ENCODE measurements around the gene LMBRD1. TPM values are rescaled to one million over a fixed set of nuclear protein-coding genes. Genes with fewer than 3 reads are reported as not detected.
A peak's percentile ranks its signal among the peaks of the same experiment; 100 is the strongest.

The LMBRD1 gene
- total and polyA plus RNA-seq, 10 donors, result 27.2 to 76.6 (median 52.0) TPM

GRCh38 chr6:69729870-69730449, 66.8 kb downstream of the LMBRD1 start:
- Histone ChIP-seq H3K4me3 (no peak overlapping the region), H3K4me1 (peaks cover 0 to 11% (median 0%) of the 10 kb centered on the region in 6 donors), H3K9me3 (peaks cover 0 to 14% (median 8%) of the 10 kb centered on the region in 8 donors), H3K27ac (no peak overlapping the region), H3K36me3 (peaks cover 0 to 44% (median 2%) of the 10 kb centered on the region in 6 donors), H3K27me3 (replicated peaks in 1 of 7) (no peaks in the 10 kb centered on the region)
- 78 to 85% (median 81%) methylated on average over 3 of the region's 3 CpGs for WGBS, 5 donors
- TF ChIP-seq POLR2AphosphoS5 (IDR thresholded peaks at IDR 0.05), result no peak
- peak in 2 of 11 experiments; percentile 6 to 14 for TF ChIP-seq CTCF (IDR thresholded peaks at IDR 0.05 in 8 of 11, conservative IDR thresholded peaks at IDR 0.05 in 3 of 11)
- TF ChIP-seq POLR2A (IDR thresholded peaks at IDR 0.05), result no peak
- no peak for DNase-seq
- intact Hi-C loops (cut with DNase I; ENCODE audit: low total_unique reads), result no loop called here

DNA sequence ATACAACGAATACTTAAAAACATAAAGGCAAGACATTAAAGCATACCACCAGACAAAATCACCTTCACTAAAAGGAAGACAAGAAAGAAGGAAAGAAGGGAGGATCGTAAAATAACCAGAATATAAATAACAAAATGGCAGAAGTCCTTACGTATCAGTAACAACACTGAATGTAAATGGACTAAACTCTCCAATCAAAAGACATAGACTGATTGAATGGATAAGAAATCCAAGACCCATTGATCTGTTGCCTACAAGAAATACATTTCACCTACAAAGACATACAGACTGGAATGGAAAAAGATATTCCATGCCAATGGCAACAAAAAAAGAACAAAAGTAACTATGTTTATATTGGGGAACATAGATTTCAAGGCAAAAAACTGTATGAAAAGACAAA, 74.1 kb downstream of the LMBRD1 start:
- 93 to 99% (median 98%) methylated on average over 3 of the region's 3 CpGs for WGBS, 5 donors
- Histone ChIP-seq H3K27ac (no peak overlapping the region), H3K4me3 (no peak overlapping the region), H3K36me3 (peaks cover 0 to 70% (median 21%) of the 10 kb centered on the region in 6 donors), H3K4me1 (no peaks in the 10 kb centered on the region), H3K9me3 (peaks cover 0 to 27% (median 19%) of the 10 kb centered on the region in 8 donors), H3K27me3 (replicated peaks in 1 of 7) (no peaks in the 10 kb centered on the region)
- no peak for TF ChIP-seq CTCF (IDR thresholded peaks at IDR 0.05 in 8 of 11, conservative IDR thresholded peaks at IDR 0.05 in 3 of 11)
- TF ChIP-seq POLR2AphosphoS5 (IDR thresholded peaks at IDR 0.05), result no peak
- TF ChIP-seq POLR2A (IDR thresholded peaks at IDR 0.05), result no peak
- intact Hi-C loops (cut with DNase I; ENCODE audit: low total_unique reads), result no loop called here
- no peak for DNase-seq

GRCh38 chr6:69719602-69720193, 77.1 kb downstream of the LMBRD1 start:
- Histone ChIP-seq H3K27me3 (replicated peaks in 1 of 7) (no peaks in the 10 kb centered on the region), H3K27ac (no peak overlapping the region), H3K4me1 (no peaks in the 10 kb centered on the region), H3K4me3 (no peak overlapping the region), H3K9me3 (peaks cover 0 to 15% (median 8%) of the 10 kb centered on the region in 8 donors), H3K36me3 (peaks cover 0 to 75% (median 37%) of the 10 kb centered on the region in 6 donors)
- intact Hi-C loops (cut with DNase I; ENCODE audit: low total_unique reads), result no loop called here
- TF ChIP-seq POLR2AphosphoS5 (IDR thresholded peaks at IDR 0.05), result no peak
- no peak for TF ChIP-seq POLR2A (IDR thresholded peaks at IDR 0.05)
- TF ChIP-seq CTCF (IDR thresholded peaks at IDR 0.05 in 8 of 11, conservative IDR thresholded peaks at IDR 0.05 in 3 of 11), result no peak
- no peak for DNase-seq
- WGBS, 5 donors, result 52 to 66% (median 60%) methylated on average over 2 of the region's 2 CpGs

GRCh38 chr6:69706724-69707123, 90.1 kb downstream of the LMBRD1 start:
- TF ChIP-seq CTCF (IDR thresholded peaks at IDR 0.05 in 8 of 11, conservative IDR thresholded peaks at IDR 0.05 in 3 of 11), result no peak
- no peak for TF ChIP-seq POLR2AphosphoS5 (IDR thresholded peaks at IDR 0.05)
- no peak for TF ChIP-seq POLR2A (IDR thresholded peaks at IDR 0.05)
- no peaks in the 10 kb centered on the region for H3K27me3 ChIP-seq (replicated peaks in 1 of 7)
- no peaks in the 10 kb centered on the region for H3K4me1 ChIP-seq
- no peak overlapping the region for H3K4me3 ChIP-seq
- peaks cover 0 to 53% (median 18%) of the 10 kb centered on the region in 6 donors for H3K36me3 ChIP-seq
- WGBS, 5 donors, result 74 to 100% (median 94%) methylated on average over 1 of the region's 1 CpG
- no peaks in the 10 kb centered on the region for H3K9me3 ChIP-seq
- intact Hi-C loops (cut with DNase I; ENCODE audit: low total_unique reads), result no loop called here
- DNase-seq, result no peak
- no peak overlapping the region for H3K27ac ChIP-seq

All from spleen (tissue), 11 donors.